ENCODE data around the gene HMCN1.

HMCN1 gene

DNA sequence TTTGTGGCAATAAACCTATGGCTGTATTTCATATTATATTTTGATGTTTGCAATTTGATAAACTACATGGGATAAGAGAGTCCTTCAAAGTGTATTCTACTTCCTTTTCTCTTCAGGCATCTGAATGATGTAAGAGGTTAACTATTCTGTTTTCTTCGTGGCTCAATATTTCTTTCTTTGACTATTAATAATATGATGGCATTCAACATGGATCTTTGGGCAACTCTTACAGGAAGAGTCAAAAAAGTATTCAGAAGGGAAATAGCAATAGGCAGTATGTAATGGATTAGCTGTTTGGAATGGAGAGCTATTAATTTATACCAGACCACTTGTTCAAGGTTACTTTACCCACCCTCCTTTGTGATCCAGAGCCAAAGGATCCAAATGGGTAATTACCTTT, 74.4 kb downstream of the HMCN1 start:
- Histone ChIP-seq H3K27ac (ENCODE audit: low read depth, low read length) (no peak overlapping the region), H3K9me2 (replicated peaks; ENCODE audit: insufficient read depth, low read length) (no peaks in the 10 kb centered on the region)

DNA sequence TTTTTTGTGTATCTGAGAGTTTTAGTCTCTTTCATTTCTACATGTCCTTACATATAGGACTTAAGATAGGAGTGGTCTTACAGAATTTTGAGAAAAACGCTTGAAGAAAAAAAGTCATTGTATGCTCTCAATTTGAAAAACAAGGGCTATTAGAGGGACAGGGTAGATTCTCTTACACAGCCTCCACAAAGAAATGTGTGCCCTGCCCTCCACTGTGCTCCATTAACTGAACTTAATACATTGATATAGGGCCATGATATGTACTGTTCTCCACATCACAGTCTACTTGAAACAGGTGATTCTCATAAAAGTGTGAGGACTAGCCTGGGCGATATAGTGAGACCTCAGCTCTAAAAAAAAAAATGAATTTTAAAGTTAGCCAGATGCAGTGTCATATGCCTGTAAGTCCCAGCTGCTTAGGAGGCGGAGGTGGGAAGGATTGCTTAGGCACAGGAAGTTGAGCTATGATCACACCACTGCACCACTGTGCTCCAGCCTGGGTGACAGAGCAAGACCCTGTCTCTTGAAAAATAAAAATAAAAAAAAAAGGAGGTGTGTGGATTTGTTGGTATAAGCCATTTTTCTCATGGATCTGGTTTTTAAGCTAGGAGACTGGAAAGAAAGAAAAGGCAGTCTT, 77.0 kb downstream of the HMCN1 start:
- H3K27ac ChIP-seq (ENCODE audit: low read depth, low read length), result no peak overlapping the region

More for the DNA sequence above, 74.4 kb downstream of the HMCN1 start:
- Histone ChIP-seq H3K4me3 (ENCODE audit: insufficient read depth, low read length, poor library complexity, severe bottlenecking) (no peak overlapping the region), H3K27me3 (ENCODE audit: low read length) (no peaks in the 10 kb centered on the region), H3K4me2 (ENCODE audit: low read depth, low read length, poor library complexity, severe bottlenecking) (no peak overlapping the region), H3K79me2 (ENCODE audit: insufficient read depth, low read length) (no peaks in the 10 kb centered on the region), H3K9ac (ENCODE audit: low read length) (no peak overlapping the region), H3K9me3 (ENCODE audit: insufficient read depth, low read length) (no peaks in the 10 kb centered on the region), H2AFZ (ENCODE audit: low read depth, low read length, severe bottlenecking) (no peak overlapping the region), H3F3A (ENCODE audit: insufficient read depth) (no peaks in the 10 kb centered on the region), H4K20me1 (ENCODE audit: low read depth, low read length) (no peaks in the 10 kb centered on the region), H3K36me3 (ENCODE audit: low read length) (no peaks in the 10 kb centered on the region)
- TF ChIP-seq EZH2phosphoT487 (conservative IDR thresholded peaks at IDR 0.05; ENCODE audit: low read length), result no peak
- TF ChIP-seq, protein P1, sequence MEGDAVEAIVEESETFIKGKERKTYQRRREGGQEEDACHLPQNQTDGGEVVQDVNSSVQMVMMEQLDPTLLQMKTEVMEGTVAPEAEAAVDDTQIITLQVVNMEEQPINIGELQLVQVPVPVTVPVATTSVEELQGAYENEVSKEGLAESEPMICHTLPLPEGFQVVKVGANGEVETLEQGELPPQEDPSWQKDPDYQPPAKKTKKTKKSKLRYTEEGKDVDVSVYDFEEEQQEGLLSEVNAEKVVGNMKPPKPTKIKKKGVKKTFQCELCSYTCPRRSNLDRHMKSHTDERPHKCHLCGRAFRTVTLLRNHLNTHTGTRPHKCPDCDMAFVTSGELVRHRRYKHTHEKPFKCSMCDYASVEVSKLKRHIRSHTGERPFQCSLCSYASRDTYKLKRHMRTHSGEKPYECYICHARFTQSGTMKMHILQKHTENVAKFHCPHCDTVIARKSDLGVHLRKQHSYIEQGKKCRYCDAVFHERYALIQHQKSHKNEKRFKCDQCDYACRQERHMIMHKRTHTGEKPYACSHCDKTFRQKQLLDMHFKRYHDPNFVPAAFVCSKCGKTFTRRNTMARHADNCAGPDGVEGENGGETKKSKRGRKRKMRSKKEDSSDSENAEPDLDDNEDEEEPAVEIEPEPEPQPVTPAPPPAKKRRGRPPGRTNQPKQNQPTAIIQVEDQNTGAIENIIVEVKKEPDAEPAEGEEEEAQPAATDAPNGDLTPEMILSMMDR (IDR thresholded peaks at IDR 0.05; ENCODE audit: insufficient read depth, low read length, poor library complexity, severe bottlenecking), result no peak

DNA sequence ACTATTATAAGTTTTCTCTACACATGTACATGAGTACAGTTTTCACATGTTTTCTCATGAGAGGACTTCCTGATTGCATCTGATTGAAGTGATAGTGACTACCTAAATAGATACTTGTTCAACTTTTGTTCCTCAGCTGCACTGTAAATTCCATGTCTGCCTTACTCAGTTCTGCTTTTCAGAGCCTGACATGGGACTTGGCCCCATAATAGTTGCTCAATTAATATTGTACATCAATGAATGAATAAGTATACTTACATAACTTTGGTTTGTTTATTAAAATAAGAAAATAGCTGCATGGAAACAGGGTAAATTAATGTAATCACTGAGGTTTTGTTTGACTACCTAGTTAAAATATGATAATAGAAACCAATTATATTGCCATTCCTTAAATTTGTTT, 78.7 kb downstream of the HMCN1 start:
- Histone ChIP-seq H3K27ac (ENCODE audit: low read depth, low read length) (no peak overlapping the region), H3K9me3 (ENCODE audit: insufficient read depth, low read length) (no peaks in the 10 kb centered on the region), H3K4me3 (ENCODE audit: insufficient read depth, low read length, poor library complexity, severe bottlenecking) (no peak overlapping the region), H3K4me2 (ENCODE audit: low read depth, low read length, poor library complexity, severe bottlenecking) (no peak overlapping the region), H3K9me2 (replicated peaks; ENCODE audit: insufficient read depth, low read length) (no peaks in the 10 kb centered on the region), H3K27me3 (ENCODE audit: low read length) (no peaks in the 10 kb centered on the region), H3K36me3 (ENCODE audit: low read length) (no peaks in the 10 kb centered on the region), H3K79me2 (ENCODE audit: insufficient read depth, low read length) (no peaks in the 10 kb centered on the region), H4K20me1 (ENCODE audit: low read depth, low read length) (no peaks in the 10 kb centered on the region), H3F3A (ENCODE audit: insufficient read depth) (no peaks in the 10 kb centered on the region), H3K9ac (ENCODE audit: low read length) (no peak overlapping the region), H2AFZ (ENCODE audit: low read depth, low read length, severe bottlenecking) (no peak overlapping the region)
- TF ChIP-seq EZH2phosphoT487 (conservative IDR thresholded peaks at IDR 0.05; ENCODE audit: low read length), result no peak
- TF ChIP-seq, protein P1 (IDR thresholded peaks at IDR 0.05; ENCODE audit: insufficient read depth, low read length, poor library complexity, severe bottlenecking), result no peak

More for the DNA sequence above, 77.0 kb downstream of the HMCN1 start:
- Histone ChIP-seq H3K36me3 (ENCODE audit: low read length) (no peaks in the 10 kb centered on the region), H3K27me3 (ENCODE audit: low read length) (no peaks in the 10 kb centered on the region), H3K4me3 (ENCODE audit: insufficient read depth, low read length, poor library complexity, severe bottlenecking) (no peak overlapping the region), H3K9ac (ENCODE audit: low read length) (no peak overlapping the region), H3K79me2 (ENCODE audit: insufficient read depth, low read length) (no peaks in the 10 kb centered on the region), H3K9me2 (replicated peaks; ENCODE audit: insufficient read depth, low read length) (no peaks in the 10 kb centered on the region), H3K9me3 (ENCODE audit: insufficient read depth, low read length) (no peaks in the 10 kb centered on the region), H2AFZ (ENCODE audit: low read depth, low read length, severe bottlenecking) (no peak overlapping the region), H4K20me1 (ENCODE audit: low read depth, low read length) (no peaks in the 10 kb centered on the region), H3K4me2 (ENCODE audit: low read depth, low read length, poor library complexity, severe bottlenecking) (no peak overlapping the region), H3F3A (ENCODE audit: insufficient read depth) (no peaks in the 10 kb centered on the region)
- TF ChIP-seq, protein P1 (IDR thresholded peaks at IDR 0.05; ENCODE audit: insufficient read depth, low read length, poor library complexity, severe bottlenecking), result no peak
- TF ChIP-seq EZH2phosphoT487 (conservative IDR thresholded peaks at IDR 0.05; ENCODE audit: low read length), result no peak
